ENCODE data around the gene GPR37.

DNA sequence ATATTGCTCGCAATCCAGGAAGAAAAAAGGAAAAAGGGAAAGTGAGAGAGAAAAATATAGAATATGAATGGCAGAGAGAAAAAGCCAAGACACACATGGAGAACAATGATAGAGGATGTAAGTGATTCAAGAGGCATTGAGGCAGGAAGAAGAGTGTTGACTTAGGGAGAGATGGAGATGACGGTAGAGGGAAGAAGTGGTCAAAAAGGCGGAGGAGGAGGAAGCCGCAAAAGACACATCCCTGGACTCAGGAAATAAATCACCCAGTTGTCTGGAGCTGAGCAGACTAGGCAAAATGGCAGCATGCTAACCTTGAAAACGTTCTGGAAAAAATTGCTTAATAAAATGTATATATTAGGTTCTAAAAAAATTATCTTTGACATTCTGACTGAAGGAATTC is 17.7 kb upstream of the GPR37 start:
- TF ChIP-seq FOS (IDR thresholded peaks at IDR 0.05; ENCODE audit: borderline replicate concordance, extremely low read depth, insufficient read length) (no peak), CBX5 (IDR thresholded peaks at IDR 0.05; ENCODE audit: low read depth) (no peak), CHD2 (IDR thresholded peaks at IDR 0.05; ENCODE audit: borderline replicate concordance, low read depth, low read length) (no peak), SP1 (IDR thresholded peaks at IDR 0.05; ENCODE audit: low read depth, low read length) (no peak)
- TF ChIP-seq, protein P1, sequence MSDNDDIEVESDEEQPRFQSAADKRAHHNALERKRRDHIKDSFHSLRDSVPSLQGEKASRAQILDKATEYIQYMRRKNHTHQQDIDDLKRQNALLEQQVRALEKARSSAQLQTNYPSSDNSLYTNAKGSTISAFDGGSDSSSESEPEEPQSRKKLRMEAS (IDR thresholded peaks at IDR 0.05; ENCODE audit: low read depth, low read length), result no peak
- TF ChIP-seq, protein P2, sequence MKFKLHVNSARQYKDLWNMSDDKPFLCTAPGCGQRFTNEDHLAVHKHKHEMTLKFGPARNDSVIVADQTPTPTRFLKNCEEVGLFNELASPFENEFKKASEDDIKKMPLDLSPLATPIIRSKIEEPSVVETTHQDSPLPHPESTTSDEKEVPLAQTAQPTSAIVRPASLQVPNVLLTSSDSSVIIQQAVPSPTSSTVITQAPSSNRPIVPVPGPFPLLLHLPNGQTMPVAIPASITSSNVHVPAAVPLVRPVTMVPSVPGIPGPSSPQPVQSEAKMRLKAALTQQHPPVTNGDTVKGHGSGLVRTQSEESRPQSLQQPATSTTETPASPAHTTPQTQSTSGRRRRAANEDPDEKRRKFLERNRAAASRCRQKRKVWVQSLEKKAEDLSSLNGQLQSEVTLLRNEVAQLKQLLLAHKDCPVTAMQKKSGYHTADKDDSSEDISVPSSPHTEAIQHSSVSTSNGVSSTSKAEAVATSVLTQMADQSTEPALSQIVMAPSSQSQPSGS (IDR thresholded peaks at IDR 0.05; ENCODE audit: low read length), result no peak
- TF ChIP-seq, protein P3, sequence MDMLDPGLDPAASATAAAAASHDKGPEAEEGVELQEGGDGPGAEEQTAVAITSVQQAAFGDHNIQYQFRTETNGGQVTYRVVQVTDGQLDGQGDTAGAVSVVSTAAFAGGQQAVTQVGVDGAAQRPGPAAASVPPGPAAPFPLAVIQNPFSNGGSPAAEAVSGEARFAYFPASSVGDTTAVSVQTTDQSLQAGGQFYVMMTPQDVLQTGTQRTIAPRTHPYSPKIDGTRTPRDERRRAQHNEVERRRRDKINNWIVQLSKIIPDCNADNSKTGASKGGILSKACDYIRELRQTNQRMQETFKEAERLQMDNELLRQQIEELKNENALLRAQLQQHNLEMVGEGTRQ (IDR thresholded peaks at IDR 0.05; ENCODE audit: borderline replicate concordance, low read depth, low read length), result no peak

Data from GM12878 (cell line).